HCT116 (cell line): ENCODE data around the gene APBA1.

Experiments
- CTCF ChIP-seq, 3 experiments: fragments of 200-600 bp in 1 of 3; sonication (generic) in 1 of 3; IDR thresholded peaks in 2 of 3; conservative IDR thresholded peaks in 1 of 3; 2 replicates each; pipeline ENCODE4 v1.5.1; 2012 to 2017; ENCODE audit warnings: low read depth in 2 of 3, low read length in 2 of 3, antibody characterized with exemption in 1 of 3, borderline replicate concordance in 1 of 3, control low read depth in 1 of 3, mild to moderate bottlenecking in 1 of 3, mixed read lengths in 1 of 3, mixed run types in 1 of 3, moderate library complexity in 1 of 3; ENCODE audit not compliant: insufficient read depth in 1 of 3
- EZH2 ChIP-seq: fragments of 200-600 bp; sonication (generic); IDR thresholded peaks from 2 replicates; pipeline ENCODE4 v1.6.1; 2017; ENCODE audit warnings: antibody characterized with exemption, mixed run types
- EZH2phosphoT487 ChIP-seq: fragments of 200-600 bp; IDR thresholded peaks from 2 replicates; pipeline ENCODE4 v1.6.1; 2018; ENCODE audit warnings: antibody characterized with exemption, borderline replicate concordance
- JUND ChIP-seq: IDR thresholded peaks from 2 replicates; pipeline ENCODE4 v1.6.1; 2012
- POLR2A ChIP-seq: IDR thresholded peaks from 2 replicates; pipeline ENCODE4 v1.7.0; 2011; ENCODE audit warnings: borderline replicate concordance; ENCODE audit not compliant: insufficient read depth, insufficient read length; ENCODE audit errors: extremely low read depth
- POLR2AphosphoS5 ChIP-seq: IDR thresholded peaks from 2 replicates; pipeline ENCODE4 v1.6.1; 2011; ENCODE audit warnings: mild to moderate bottlenecking, low read depth, low read length, moderate library complexity
- RAD21 ChIP-seq: IDR thresholded peaks from 2 replicates; pipeline ENCODE4 v1.6.1; 2012; ENCODE audit warnings: low read depth, mild to moderate bottlenecking
- REST ChIP-seq: IDR thresholded peaks from 2 replicates; pipeline ENCODE4 v1.6.1; 2012; ENCODE audit warnings: low read depth
- ZFX ChIP-seq: fragments of 450-650 bp; IDR thresholded peaks from 2 replicates; pipeline ENCODE4 v1.6.1; 2017

- TF ChIP-seq EZH2 (no peak), EZH2phosphoT487 (no peak), RAD21 (no peak), POLR2A (no peak), JUND (no peak), CTCF (IDR thresholded peaks at IDR 0.05 in 2 of 3, conservative IDR thresholded peaks at IDR 0.05 in 1 of 3; ENCODE audit: borderline replicate concordance in 1 of 3, insufficient read depth in 1 of 3, low read depth in 2 of 3, low read length in 2 of 3) (no peak), POLR2AphosphoS5 (no peak), REST (no peak), ZFX (no peak)
Observed at GRCh38 chr9:69380811-69381210, 291.4 kb downstream of the APBA1 start.
